Measurements from ENCODE around the gene E2F7. TPM values are rescaled to one million over a fixed set of nuclear protein-coding genes. Genes with fewer than 3 reads are reported as not detected.

The E2F7 gene
- polyA plus RNA-seq, 1 of the 3 experiments (the other 2 are of a cell fraction) = 8.8 TPM

- TF ChIP-seq FOXJ3 (CRISPR knock-in tag; IDR thresholded peaks at IDR 0.05) (no peak), MXI1 (IDR thresholded peaks at IDR 0.05; ENCODE audit: low read depth, low read length) (no peak), FOSL2 (IDR thresholded peaks at IDR 0.05; ENCODE audit: borderline replicate concordance, low read depth) (no peak)
These were observed 74.7 kb downstream of the E2F7 start (continued) for GRCh38 chr12:76990716-76991115.

GRCh38 chr12:76984566-76984965 lies 80.8 kb downstream of the E2F7 start:
- Histone ChIP-seq H3K27me3 (ENCODE audit: insufficient read depth) (no peaks in the 10 kb centered on the region), H3K9me2 (no peaks in the 10 kb centered on the region), H3K79me2 (ENCODE audit: insufficient read depth) (no peaks in the 10 kb centered on the region), H3K27ac (ENCODE audit: low read depth in 2 of 2, low read length in 1 of 2) (no peak overlapping the region), H3K4me3 (ENCODE audit: low read depth in 2 of 2, low read length in 1 of 2) (no peak overlapping the region), H2AFZ (ENCODE audit: low read depth) (no peak overlapping the region), H3F3A (replicated peaks; ENCODE audit: insufficient read depth) (no peaks in the 10 kb centered on the region), H3K9me3 (peaks cover 14% of the 10 kb centered on the region; the same call in 1 of the 2 replicates), H3K36me3 (replicated peaks in 1 of 2; ENCODE audit: control insufficient read depth in 1 of 2, insufficient read depth in 2 of 2, low read length in 1 of 2) (no peaks in the 10 kb centered on the region), H3K4me2 (no peak overlapping the region), H3K9ac (no peak overlapping the region), H4K20me1 (ENCODE audit: insufficient read depth) (no peaks in the 10 kb centered on the region), H3K4me1 (ENCODE audit: control insufficient read depth in 1 of 2, insufficient read depth in 2 of 2, low read depth in 1 of 2, low read length in 1 of 2) (no peaks in the 10 kb centered on the region)
- WGBS (ENCODE audit: low lambda C conversion rate) = 93% methylated on average over 25 of the region's 26 CpGs
- POLR2A ChIA-PET = no interaction called here
- CTCF ChIA-PET = interaction anchor here (1.4 kb wide), 1 partner anchor 26 kb away, joined by 4 read pairs; no protein-coding TSS in a partner anchor
- TF ChIP-seq RFX5 (IDR thresholded peaks at IDR 0.05; ENCODE audit: low read length) (no peak), ZBTB33 (IDR thresholded peaks at IDR 0.05; ENCODE audit: borderline replicate concordance, low read depth) (no peak), JUND (IDR thresholded peaks at IDR 0.05) (no peak), RCOR1 (IDR thresholded peaks at IDR 0.05; ENCODE audit: low read length) (no peak)
- TF ChIP-seq, protein P1, sequence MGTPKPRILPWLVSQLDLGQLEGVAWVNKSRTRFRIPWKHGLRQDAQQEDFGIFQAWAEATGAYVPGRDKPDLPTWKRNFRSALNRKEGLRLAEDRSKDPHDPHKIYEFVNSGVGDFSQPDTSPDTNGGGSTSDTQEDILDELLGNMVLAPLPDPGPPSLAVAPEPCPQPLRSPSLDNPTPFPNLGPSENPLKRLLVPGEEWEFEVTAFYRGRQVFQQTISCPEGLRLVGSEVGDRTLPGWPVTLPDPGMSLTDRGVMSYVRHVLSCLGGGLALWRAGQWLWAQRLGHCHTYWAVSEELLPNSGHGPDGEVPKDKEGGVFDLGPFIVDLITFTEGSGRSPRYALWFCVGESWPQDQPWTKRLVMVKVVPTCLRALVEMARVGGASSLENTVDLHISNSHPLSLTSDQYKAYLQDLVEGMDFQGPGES (IDR thresholded peaks at IDR 0.05; ENCODE audit: low read depth, low read length) = no peak
- TF ChIP-seq, protein P2, sequence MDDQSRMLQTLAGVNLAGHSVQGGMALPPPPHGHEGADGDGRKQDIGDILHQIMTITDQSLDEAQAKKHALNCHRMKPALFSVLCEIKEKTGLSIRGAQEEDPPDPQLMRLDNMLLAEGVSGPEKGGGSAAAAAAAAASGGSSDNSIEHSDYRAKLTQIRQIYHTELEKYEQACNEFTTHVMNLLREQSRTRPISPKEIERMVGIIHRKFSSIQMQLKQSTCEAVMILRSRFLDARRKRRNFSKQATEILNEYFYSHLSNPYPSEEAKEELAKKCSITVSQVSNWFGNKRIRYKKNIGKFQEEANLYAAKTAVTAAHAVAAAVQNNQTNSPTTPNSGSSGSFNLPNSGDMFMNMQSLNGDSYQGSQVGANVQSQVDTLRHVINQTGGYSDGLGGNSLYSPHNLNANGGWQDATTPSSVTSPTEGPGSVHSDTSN (IDR thresholded peaks at IDR 0.05) = no peak
- no peak for DNase-seq

DNA sequence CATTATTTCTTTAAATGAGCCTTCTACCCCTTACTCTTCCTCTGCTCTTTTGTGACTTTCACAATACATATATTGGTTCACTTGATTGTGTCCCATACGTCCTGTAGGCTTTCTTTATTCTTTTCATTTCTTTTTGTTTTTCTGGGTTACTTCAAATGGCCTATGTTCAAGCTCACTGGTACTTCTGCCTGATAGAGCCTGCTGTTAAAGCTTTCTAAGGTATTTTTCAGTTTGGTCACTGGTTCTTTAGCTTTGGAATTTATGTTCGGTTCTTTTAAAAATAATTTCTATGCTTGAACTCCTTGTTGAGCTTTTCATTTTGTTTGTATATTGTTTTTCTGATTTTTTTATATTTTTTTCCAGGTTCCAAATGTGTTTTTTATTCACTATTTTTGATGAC lies 81.9 kb downstream of the E2F7 start:
- no peaks in the 10 kb centered on the region for H3K36me3 ChIP-seq (replicated peaks in 1 of 2; ENCODE audit: control insufficient read depth in 1 of 2, insufficient read depth in 2 of 2, low read length in 1 of 2)
- no peaks in the 10 kb centered on the region for H3K79me2 ChIP-seq (ENCODE audit: insufficient read depth)
- ChIA-PET POLR2A (no interaction called here), CTCF (interaction anchor here (1.2 to 1.4 kb wide), 2 partner anchors 27 to 30 kb away, joined by 3 to 4 read pairs; no protein-coding TSS in a partner anchor)
- no peak overlapping the region for H3K27ac ChIP-seq (ENCODE audit: low read depth in 2 of 2, low read length in 1 of 2)
- H3K27me3 ChIP-seq (ENCODE audit: insufficient read depth) = no peaks in the 10 kb centered on the region
- no peak overlapping the region for H3K9ac ChIP-seq
- no peak overlapping the region for H2AFZ ChIP-seq (ENCODE audit: low read depth)
- no peaks in the 10 kb centered on the region for H3F3A ChIP-seq (replicated peaks; ENCODE audit: insufficient read depth)
- DNase-seq = no peak
- H3K9me2 ChIP-seq = no peaks in the 10 kb centered on the region
- H3K4me1 ChIP-seq (ENCODE audit: control insufficient read depth in 1 of 2, insufficient read depth in 2 of 2, low read depth in 1 of 2, low read length in 1 of 2) = no peaks in the 10 kb centered on the region
- H3K4me2 ChIP-seq = no peak overlapping the region
- peaks cover 14% of the 10 kb centered on the region; the same call in 1 of the 2 replicates for H3K9me3 ChIP-seq
- no peaks in the 10 kb centered on the region for H4K20me1 ChIP-seq (ENCODE audit: insufficient read depth)
- 19% methylated on average over 2 of the region's 2 CpGs for WGBS (ENCODE audit: low lambda C conversion rate)
- no peak overlapping the region for H3K4me3 ChIP-seq (ENCODE audit: low read depth in 2 of 2, low read length in 1 of 2)
- no peak for TF ChIP-seq MEF2A (IDR thresholded peaks at IDR 0.05; ENCODE audit: borderline replicate concordance, low read depth)
- no peak for TF ChIP-seq ZBTB33 (IDR thresholded peaks at IDR 0.05; ENCODE audit: borderline replicate concordance, low read depth)
- no peak for TF ChIP-seq NFIC (IDR thresholded peaks at IDR 0.05; ENCODE audit: borderline replicate concordance)
- TF ChIP-seq JUND (IDR thresholded peaks at IDR 0.05) = no peak
- TF ChIP-seq MAX (IDR thresholded peaks at IDR 0.05; ENCODE audit: low read depth) = no peak
- TF ChIP-seq POLR2AphosphoS5 (IDR thresholded peaks at IDR 0.05; ENCODE audit: low read depth, low read length) = no peak
- TF ChIP-seq, protein P1 (IDR thresholded peaks at IDR 0.05; ENCODE audit: low read depth, low read length) = no peak
- TF ChIP-seq, protein P3, sequence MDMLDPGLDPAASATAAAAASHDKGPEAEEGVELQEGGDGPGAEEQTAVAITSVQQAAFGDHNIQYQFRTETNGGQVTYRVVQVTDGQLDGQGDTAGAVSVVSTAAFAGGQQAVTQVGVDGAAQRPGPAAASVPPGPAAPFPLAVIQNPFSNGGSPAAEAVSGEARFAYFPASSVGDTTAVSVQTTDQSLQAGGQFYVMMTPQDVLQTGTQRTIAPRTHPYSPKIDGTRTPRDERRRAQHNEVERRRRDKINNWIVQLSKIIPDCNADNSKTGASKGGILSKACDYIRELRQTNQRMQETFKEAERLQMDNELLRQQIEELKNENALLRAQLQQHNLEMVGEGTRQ (IDR thresholded peaks at IDR 0.05; ENCODE audit: borderline replicate concordance, low read depth, low read length) = no peak
- no peak for TF ChIP-seq FOXM1 (IDR thresholded peaks at IDR 0.05; ENCODE audit: low read depth)
- no peak for TF ChIP-seq CHD2 (IDR thresholded peaks at IDR 0.05; ENCODE audit: low read length, partially characterized antibody)
- TF ChIP-seq NRF1 (IDR thresholded peaks at IDR 0.05; ENCODE audit: low read depth, low read length) = no peak

Data from SK-N-SH (cell line).